Measurements from ENCODE around the gene SLC25A48. TPM values are rescaled to one million over a fixed set of nuclear protein-coding genes. Genes with fewer than 3 reads are reported as not detected.
A peak's percentile ranks its signal among the peaks of the same experiment; 100 is the strongest.

Gene SLC25A48
- total RNA-seq, 2 donors from 2014 or later, result 0.99 to 1.0 TPM

GRCh38 chr5:135839566-135839965 lies 5.1 kb downstream of the SLC25A48 start:
- no peak for DNase-seq
- ATAC-seq, result no peak
- 70 to 75% methylated on average over 4 of the region's 4 CpGs for WGBS, 2 donors
- H3K27ac ChIP-seq, result no peak overlapping the region
- no peaks in the 10 kb centered on the region for H3K27me3 ChIP-seq
- no peak overlapping the region for H3K4me3 ChIP-seq
- no peaks in the 10 kb centered on the region for H3K9me3 ChIP-seq
- no peaks in the 10 kb centered on the region for H3K36me3 ChIP-seq (replicated peaks in 1 of 2; ENCODE audit: insufficient read depth in 1 of 2, low read depth in 2 of 2)
- peaks cover 8% of the 10 kb centered on the region for H3K4me1 ChIP-seq
- no peak for TF ChIP-seq POLR2A (IDR thresholded peaks at IDR 0.05)
- TF ChIP-seq CTCF (IDR thresholded peaks at IDR 0.05), result no peak
- intact Hi-C loops (cut with DNase I), result no loop called here

- ATAC-seq (no peak), DNase-seq (no peak)
- Histone ChIP-seq H3K27me3 (no peaks in the 10 kb centered on the region), H3K4me1 (no peaks in the 10 kb centered on the region), H3K27ac (no peak overlapping the region), H3K4me3 (no peak overlapping the region), H3K9me3 (no peaks in the 10 kb centered on the region), H3K36me3 (replicated peaks in 1 of 2; ENCODE audit: insufficient read depth in 1 of 2, low read depth in 2 of 2) (no peaks in the 10 kb centered on the region)
- TF ChIP-seq CTCF (IDR thresholded peaks at IDR 0.05), result no peak
- TF ChIP-seq POLR2A (IDR thresholded peaks at IDR 0.05), result no peak
- intact Hi-C loops (cut with DNase I), result no loop called here
- 73 to 75% methylated on average over 4 of the region's 4 CpGs for WGBS, 2 donors
Observed at GRCh38 chr5:135840959-135841358, 6.5 kb downstream of the SLC25A48 start.

- TF ChIP-seq POLR2A (IDR thresholded peaks at IDR 0.05), result no peak
- no peak for TF ChIP-seq CTCF (IDR thresholded peaks at IDR 0.05)
- Histone ChIP-seq H3K4me3 (no peak overlapping the region), H3K36me3 (replicated peaks in 1 of 2; ENCODE audit: insufficient read depth in 1 of 2, low read depth in 2 of 2) (no peaks in the 10 kb centered on the region), H3K4me1 (no peaks in the 10 kb centered on the region), H3K27me3 (no peaks in the 10 kb centered on the region), H3K9me3 (no peaks in the 10 kb centered on the region), H3K27ac (no peak overlapping the region)
- 71 to 79% methylated on average over 4 of the region's 4 CpGs for WGBS, 2 donors
- ATAC-seq, result no peak
- no peak for DNase-seq
- intact Hi-C loops (cut with DNase I), result no loop called here
Observed at GRCh38 chr5:135842737-135843136, 8.3 kb downstream of the SLC25A48 start.

- WGBS, 2 donors, result 80 to 100% methylated on average over 2 to 6 of the region's 6 CpGs
- Histone ChIP-seq H3K9me3 (no peaks in the 10 kb centered on the region), H3K27ac (no peak overlapping the region), H3K27me3 (no peaks in the 10 kb centered on the region), H3K4me3 (no peak overlapping the region), H3K4me1 (no peaks in the 10 kb centered on the region), H3K36me3 (replicated peaks in 1 of 2; ENCODE audit: insufficient read depth in 1 of 2, low read depth in 2 of 2) (no peaks in the 10 kb centered on the region)
- ATAC-seq (no peak), DNase-seq (peak in 1 of 4 donors; percentile 16)
- intact Hi-C loops (cut with DNase I), result no loop called here
- TF ChIP-seq CTCF (IDR thresholded peaks at IDR 0.05) (no peak), POLR2A (IDR thresholded peaks at IDR 0.05) (no peak)
Observed at GRCh38 chr5:135843571-135844337, 9.3 kb downstream of the SLC25A48 start.

GRCh38 chr5:135846311-135846710 lies 11.8 kb downstream of the SLC25A48 start:
- no peaks in the 10 kb centered on the region for H3K9me3 ChIP-seq
- no peak for TF ChIP-seq CTCF (IDR thresholded peaks at IDR 0.05)
- intact Hi-C loops (cut with DNase I), result no loop called here
- ATAC-seq (no peak), DNase-seq (no peak)
- no peaks in the 10 kb centered on the region for H3K36me3 ChIP-seq (replicated peaks in 1 of 2; ENCODE audit: insufficient read depth in 1 of 2, low read depth in 2 of 2)
- no peaks in the 10 kb centered on the region for H3K4me1 ChIP-seq
- no peaks in the 10 kb centered on the region for H3K27me3 ChIP-seq
- H3K27ac ChIP-seq, result no peak overlapping the region
- no peak overlapping the region for H3K4me3 ChIP-seq
